ENCODE results near the gene KCNK2.
"Not testable (repeated sequence)": the region's sequence is repeated elsewhere in the genome, so short reads cannot be mapped to it uniquely, and the experiment has no call there.

The KCNK2 gene

GRCh38 chr1:215151841-215152549 is 69.5 kb downstream of the KCNK2 start:
- H3K4me3 ChIP-seq (ENCODE audit: low read length) = no peak overlapping the region
- no peaks in the 10 kb centered on the region for H3K4me1 ChIP-seq (ENCODE audit: control insufficient read depth, low read length)
- H3K36me3 ChIP-seq (ENCODE audit: control insufficient read depth, low read length) = no peaks in the 10 kb centered on the region
- no peaks in the 10 kb centered on the region for H3F3A ChIP-seq (ENCODE audit: control insufficient read depth, insufficient read depth)
- no peaks in the 10 kb centered on the region for H3K9me2 ChIP-seq (replicated peaks; ENCODE audit: control insufficient read depth, low read length)
- H3K27me3 ChIP-seq (ENCODE audit: control insufficient read depth, low read length) = no peaks in the 10 kb centered on the region
- no peak overlapping the region for H3K27ac ChIP-seq (ENCODE audit: low read depth, low read length)
- TF ChIP-seq EZH2phosphoT487 (IDR thresholded peaks at IDR 0.05; ENCODE audit: borderline replicate concordance, low read length) (no peak), CTCF (IDR thresholded peaks at IDR 0.05; ENCODE audit: low read depth, low read length, poor library complexity, severe bottlenecking) (no peak)
- no peaks in the 10 kb centered on the region for H3K79me2 ChIP-seq (ENCODE audit: control insufficient read depth, low read length)
- no peaks in the 10 kb centered on the region for H4K20me1 ChIP-seq (ENCODE audit: control insufficient read depth, insufficient read depth, low read depth, low read length)
- H3K4me2 ChIP-seq (ENCODE audit: low read length) = no peak overlapping the region
- H3K9me3 ChIP-seq (ENCODE audit: control insufficient read depth, insufficient read depth, low read length) = no peaks in the 10 kb centered on the region

- H3K27ac ChIP-seq (ENCODE audit: low read depth, low read length) = no peak overlapping the region
- H3K27me3 ChIP-seq (ENCODE audit: control insufficient read depth, low read length) = no peaks in the 10 kb centered on the region
- H3K4me3 ChIP-seq (ENCODE audit: low read length) = no peak overlapping the region
- H3K36me3 ChIP-seq (ENCODE audit: control insufficient read depth, low read length) = no peaks in the 10 kb centered on the region
- no peaks in the 10 kb centered on the region for H4K20me1 ChIP-seq (ENCODE audit: control insufficient read depth, insufficient read depth, low read depth, low read length)
- TF ChIP-seq CTCF (IDR thresholded peaks at IDR 0.05; ENCODE audit: low read depth, low read length, poor library complexity, severe bottlenecking) (no peak), EZH2phosphoT487 (IDR thresholded peaks at IDR 0.05; ENCODE audit: borderline replicate concordance, low read length) (no peak)
- H3K4me2 ChIP-seq (ENCODE audit: low read length) = no peak overlapping the region
- no peaks in the 10 kb centered on the region for H3K4me1 ChIP-seq (ENCODE audit: control insufficient read depth, low read length)
- no peaks in the 10 kb centered on the region for H3F3A ChIP-seq (ENCODE audit: control insufficient read depth, insufficient read depth)
- H3K9me2 ChIP-seq (replicated peaks; ENCODE audit: control insufficient read depth, low read length) = no peaks in the 10 kb centered on the region
- no peaks in the 10 kb centered on the region for H3K9me3 ChIP-seq (ENCODE audit: control insufficient read depth, insufficient read depth, low read length)
- H3K79me2 ChIP-seq (ENCODE audit: control insufficient read depth, low read length) = no peaks in the 10 kb centered on the region
Measured at GRCh38 chr1:215156232-215156631, 73.7 kb downstream of the KCNK2 start.

GRCh38 chr1:215160351-215160750 is 77.8 kb downstream of the KCNK2 start:
- Histone ChIP-seq H3K4me3 (ENCODE audit: low read length) (no peak overlapping the region), H3K27me3 (ENCODE audit: control insufficient read depth, low read length) (no peaks in the 10 kb centered on the region), H3K36me3 (ENCODE audit: control insufficient read depth, low read length) (no peaks in the 10 kb centered on the region), H3K4me1 (ENCODE audit: control insufficient read depth, low read length) (no peaks in the 10 kb centered on the region), H3K4me2 (ENCODE audit: low read length) (no peak overlapping the region), H3K27ac (ENCODE audit: low read depth, low read length) (no peak overlapping the region), H3K9me2 (replicated peaks; ENCODE audit: control insufficient read depth, low read length) (no peaks in the 10 kb centered on the region), H4K20me1 (ENCODE audit: control insufficient read depth, insufficient read depth, low read depth, low read length) (no peaks in the 10 kb centered on the region), H3K79me2 (ENCODE audit: control insufficient read depth, low read length) (no peaks in the 10 kb centered on the region), H3F3A (ENCODE audit: control insufficient read depth, insufficient read depth) (no peaks in the 10 kb centered on the region), H3K9me3 (ENCODE audit: control insufficient read depth, insufficient read depth, low read length) (no peaks in the 10 kb centered on the region)
- no peak for TF ChIP-seq CTCF (IDR thresholded peaks at IDR 0.05; ENCODE audit: low read depth, low read length, poor library complexity, severe bottlenecking)

- H3F3A ChIP-seq (ENCODE audit: control insufficient read depth, insufficient read depth); H3K36me3 ChIP-seq (ENCODE audit: control insufficient read depth, low read length); H3K9me2 ChIP-seq (replicated peaks; ENCODE audit: control insufficient read depth, low read length); H3K27me3 ChIP-seq (ENCODE audit: control insufficient read depth, low read length); H3K4me3 ChIP-seq (ENCODE audit: low read length); H3K9me3 ChIP-seq (ENCODE audit: control insufficient read depth, insufficient read depth, low read length); H4K20me1 ChIP-seq (ENCODE audit: control insufficient read depth, insufficient read depth, low read depth, low read length); H3K4me2 ChIP-seq (ENCODE audit: low read length); H3K27ac ChIP-seq (ENCODE audit: low read depth, low read length); H3K4me1 ChIP-seq (ENCODE audit: control insufficient read depth, low read length); H3K79me2 ChIP-seq (ENCODE audit: control insufficient read depth, low read length): not testable (repeated sequence)
Measured at GRCh38 chr1:215163144-215163543, 80.6 kb downstream of the KCNK2 start.
